Measurements from ENCODE around the gene RFX5.

Gene RFX5

GRCh38 chr1:151324390-151324930 is 22.6 kb downstream of the RFX5 start:
- Histone ChIP-seq H2BK120ac (ENCODE audit: insufficient read depth, low read length, poor library complexity) (no peak overlapping the region), H2BK12ac (ENCODE audit: low read length) (no peak overlapping the region), H3K79me2 (ENCODE audit: control insufficient read depth, insufficient read depth, low read length, poor library complexity) (peaks cover 7% of the 10 kb centered on the region), H3K36me3 (ENCODE audit: control insufficient read depth in 1 of 2, insufficient read depth in 2 of 2, low read length in 2 of 2) (peaks cover 12 to 16% of the 10 kb centered on the region in 2 experiments), H3K27ac (ENCODE audit: low read depth, low read length) (no peak overlapping the region), H3K4ac (ENCODE audit: low read depth, low read length) (no peak overlapping the region), H4K8ac (ENCODE audit: low read depth, low read length) (no peak overlapping the region), H3K4me1 (ENCODE audit: control insufficient read depth in 1 of 2, insufficient read depth in 2 of 2, low read length in 2 of 2) (peaks cover 10 to 18% of the 10 kb centered on the region in 2 experiments), H4K91ac (ENCODE audit: low read depth, low read length) (no peak overlapping the region), H4K12ac (ENCODE audit: low read depth, low read length) (no peak overlapping the region), H2AFZ (ENCODE audit: insufficient read depth, low read length, poor library complexity) (no peak overlapping the region), H3K23ac (ENCODE audit: low read length) (no peak overlapping the region), H3K27me3 (ENCODE audit: insufficient read depth, low read length) (no peaks in the 10 kb centered on the region), H3K14ac (ENCODE audit: low read length) (no peak overlapping the region), H3K9ac (ENCODE audit: low read length) (no peak overlapping the region), H3K4me3 (ENCODE audit: low read depth, low read length) (no peak overlapping the region), H3K9me3 (ENCODE audit: insufficient read depth, low read depth, low read length) (peaks cover 2% of the 10 kb centered on the region), H2AK5ac (ENCODE audit: low read length) (no peak overlapping the region), H3K79me1 (ENCODE audit: low read length) (peaks cover 11% of the 10 kb centered on the region), H2BK5ac (ENCODE audit: low read depth, low read length, poor library complexity) (no peak overlapping the region), H3K18ac (ENCODE audit: low read length) (no peak overlapping the region), H3K4me2 (ENCODE audit: low read length) (no peak overlapping the region)
- DNase-seq = no peak
- no CpG with 5 or more reads among the region's 4 CpGs for WGBS (ENCODE audit: extremely low coverage, insufficient coverage, insufficient read length)

GRCh38 chr1:151318975-151319374 is 28.1 kb downstream of the RFX5 start:
- no peak overlapping the region for H4K91ac ChIP-seq (ENCODE audit: low read depth, low read length)
- no peaks in the 10 kb centered on the region for H3K27me3 ChIP-seq (ENCODE audit: insufficient read depth, low read length)
- H4K12ac ChIP-seq (ENCODE audit: low read depth, low read length) = no peak overlapping the region
- H3K4me2 ChIP-seq (ENCODE audit: low read length) = no peak overlapping the region
- H2AK5ac ChIP-seq (ENCODE audit: low read length) = no peak overlapping the region
- peaks cover 12 to 14% of the 10 kb centered on the region in 2 experiments for H3K4me1 ChIP-seq (ENCODE audit: control insufficient read depth in 1 of 2, insufficient read depth in 2 of 2, low read length in 2 of 2)
- H2BK120ac ChIP-seq (ENCODE audit: insufficient read depth, low read length, poor library complexity) = no peak overlapping the region
- H2BK12ac ChIP-seq (ENCODE audit: low read length) = no peak overlapping the region
- H4K8ac ChIP-seq (ENCODE audit: low read depth, low read length) = no peak overlapping the region
- H2AFZ ChIP-seq (ENCODE audit: insufficient read depth, low read length, poor library complexity) = no peak overlapping the region
- no peak overlapping the region for H3K4ac ChIP-seq (ENCODE audit: low read depth, low read length)
- peaks cover 18 to 23% of the 10 kb centered on the region in 2 experiments for H3K36me3 ChIP-seq (ENCODE audit: control insufficient read depth in 1 of 2, insufficient read depth in 2 of 2, low read length in 2 of 2)
- H3K9me3 ChIP-seq (ENCODE audit: insufficient read depth, low read depth, low read length) = no peaks in the 10 kb centered on the region
- no peak overlapping the region for H3K18ac ChIP-seq (ENCODE audit: low read length)
- no peak for DNase-seq
- no peak overlapping the region for H3K14ac ChIP-seq (ENCODE audit: low read length)
- no peak overlapping the region for H3K9ac ChIP-seq (ENCODE audit: low read length)
- H3K4me3 ChIP-seq (ENCODE audit: low read depth, low read length) = no peak overlapping the region
- peaks cover 2% of the 10 kb centered on the region for H3K79me1 ChIP-seq (ENCODE audit: low read length)
- no peaks in the 10 kb centered on the region for H3K79me2 ChIP-seq (ENCODE audit: control insufficient read depth, insufficient read depth, low read length, poor library complexity)
- WGBS (ENCODE audit: extremely low coverage, insufficient coverage, insufficient read length) = no CpG with 5 or more reads among the region's 3 CpGs
- no peak overlapping the region for H3K27ac ChIP-seq (ENCODE audit: low read depth, low read length)
- H3K23ac ChIP-seq (ENCODE audit: low read length) = no peak overlapping the region
- no peak overlapping the region for H2BK5ac ChIP-seq (ENCODE audit: low read depth, low read length, poor library complexity)

GRCh38 chr1:151315565-151316235 is 31.4 kb downstream of the RFX5 start:
- H4K12ac ChIP-seq (ENCODE audit: low read depth, low read length) = no peak overlapping the region
- H3K18ac ChIP-seq (ENCODE audit: low read length) = no peak overlapping the region
- WGBS (ENCODE audit: extremely low coverage, insufficient coverage, insufficient read length) = no CpG with 5 or more reads among the region's 17 CpGs
- H2AFZ ChIP-seq (ENCODE audit: insufficient read depth, low read length, poor library complexity) = no peak overlapping the region
- H2AK5ac ChIP-seq (ENCODE audit: low read length) = no peak overlapping the region
- no peaks in the 10 kb centered on the region for H3K9me3 ChIP-seq (ENCODE audit: insufficient read depth, low read depth, low read length)
- H3K23ac ChIP-seq (ENCODE audit: low read length) = no peak overlapping the region
- no peak overlapping the region for H4K91ac ChIP-seq (ENCODE audit: low read depth, low read length)
- H2BK5ac ChIP-seq (ENCODE audit: low read depth, low read length, poor library complexity) = peak overlapping the region; percentile 11
- H2BK120ac ChIP-seq (ENCODE audit: insufficient read depth, low read length, poor library complexity) = no peak overlapping the region
- H2BK12ac ChIP-seq (ENCODE audit: low read length) = no peak overlapping the region
- H4K8ac ChIP-seq (ENCODE audit: low read depth, low read length) = no peak overlapping the region
- H3K4me2 ChIP-seq (ENCODE audit: low read length) = no peak overlapping the region
- no peak overlapping the region for H3K4me3 ChIP-seq (ENCODE audit: low read depth, low read length)
- no peak overlapping the region for H3K4ac ChIP-seq (ENCODE audit: low read depth, low read length)
- H3K27me3 ChIP-seq (ENCODE audit: insufficient read depth, low read length) = no peaks in the 10 kb centered on the region
- H3K79me2 ChIP-seq (ENCODE audit: control insufficient read depth, insufficient read depth, low read length, poor library complexity) = no peaks in the 10 kb centered on the region
- no peak overlapping the region for H3K14ac ChIP-seq (ENCODE audit: low read length)
- H3K36me3 ChIP-seq (ENCODE audit: control insufficient read depth in 1 of 2, insufficient read depth in 2 of 2, low read length in 2 of 2) = peaks cover 13 to 19% of the 10 kb centered on the region in 2 experiments
- peak; percentile 71 to 82 for DNase-seq
- peak overlapping the region; percentile 1 for H3K27ac ChIP-seq (ENCODE audit: low read depth, low read length)
- H3K9ac ChIP-seq (ENCODE audit: low read length) = no peak overlapping the region
- peaks cover 33 to 40% of the 10 kb centered on the region in 2 experiments for H3K4me1 ChIP-seq (ENCODE audit: control insufficient read depth in 1 of 2, insufficient read depth in 2 of 2, low read length in 2 of 2)
- peaks cover 17% of the 10 kb centered on the region for H3K79me1 ChIP-seq (ENCODE audit: low read length)

GRCh38 chr1:151314137-151314875 is 32.7 kb downstream of the RFX5 start:
- Histone ChIP-seq H3K36me3 (ENCODE audit: control insufficient read depth in 1 of 2, insufficient read depth in 2 of 2, low read length in 2 of 2) (peaks cover 13 to 14% of the 10 kb centered on the region in 2 experiments), H2BK5ac (ENCODE audit: low read depth, low read length, poor library complexity) (no peak overlapping the region), H3K14ac (ENCODE audit: low read length) (peak overlapping the region; percentile 10), H3K4me3 (ENCODE audit: low read depth, low read length) (no peak overlapping the region), H3K9ac (ENCODE audit: low read length) (no peak overlapping the region), H3K79me1 (ENCODE audit: low read length) (peaks cover 27% of the 10 kb centered on the region), H3K79me2 (ENCODE audit: control insufficient read depth, insufficient read depth, low read length, poor library complexity) (no peaks in the 10 kb centered on the region), H2BK12ac (ENCODE audit: low read length) (no peak overlapping the region), H4K91ac (ENCODE audit: low read depth, low read length) (no peak overlapping the region), H2AK5ac (ENCODE audit: low read length) (no peak overlapping the region), H4K8ac (ENCODE audit: low read depth, low read length) (no peak overlapping the region), H3K9me3 (ENCODE audit: insufficient read depth, low read depth, low read length) (no peaks in the 10 kb centered on the region), H3K27ac (ENCODE audit: low read depth, low read length) (peak overlapping the region; percentile 28), H4K12ac (ENCODE audit: low read depth, low read length) (no peak overlapping the region), H2AFZ (ENCODE audit: insufficient read depth, low read length, poor library complexity) (no peak overlapping the region), H3K4me2 (ENCODE audit: low read length) (no peak overlapping the region), H2BK120ac (ENCODE audit: insufficient read depth, low read length, poor library complexity) (no peak overlapping the region), H3K4ac (ENCODE audit: low read depth, low read length) (no peak overlapping the region), H3K18ac (ENCODE audit: low read length) (no peak overlapping the region), H3K4me1 (ENCODE audit: control insufficient read depth in 1 of 2, insufficient read depth in 2 of 2, low read length in 2 of 2) (peaks cover 38 to 49% of the 10 kb centered on the region in 2 experiments), H3K23ac (ENCODE audit: low read length) (no peak overlapping the region), H3K27me3 (ENCODE audit: insufficient read depth, low read length) (no peaks in the 10 kb centered on the region)
- WGBS (ENCODE audit: extremely low coverage, insufficient coverage, insufficient read length) = no CpG with 5 or more reads among the region's 3 CpGs
- peak in 1 of 2 donors; percentile 61 for DNase-seq

Measured in trophoblast cell (in vitro differentiated cells and primary cell).